ENCODE results near the gene MAGIX.

MAGIX gene

DNA sequence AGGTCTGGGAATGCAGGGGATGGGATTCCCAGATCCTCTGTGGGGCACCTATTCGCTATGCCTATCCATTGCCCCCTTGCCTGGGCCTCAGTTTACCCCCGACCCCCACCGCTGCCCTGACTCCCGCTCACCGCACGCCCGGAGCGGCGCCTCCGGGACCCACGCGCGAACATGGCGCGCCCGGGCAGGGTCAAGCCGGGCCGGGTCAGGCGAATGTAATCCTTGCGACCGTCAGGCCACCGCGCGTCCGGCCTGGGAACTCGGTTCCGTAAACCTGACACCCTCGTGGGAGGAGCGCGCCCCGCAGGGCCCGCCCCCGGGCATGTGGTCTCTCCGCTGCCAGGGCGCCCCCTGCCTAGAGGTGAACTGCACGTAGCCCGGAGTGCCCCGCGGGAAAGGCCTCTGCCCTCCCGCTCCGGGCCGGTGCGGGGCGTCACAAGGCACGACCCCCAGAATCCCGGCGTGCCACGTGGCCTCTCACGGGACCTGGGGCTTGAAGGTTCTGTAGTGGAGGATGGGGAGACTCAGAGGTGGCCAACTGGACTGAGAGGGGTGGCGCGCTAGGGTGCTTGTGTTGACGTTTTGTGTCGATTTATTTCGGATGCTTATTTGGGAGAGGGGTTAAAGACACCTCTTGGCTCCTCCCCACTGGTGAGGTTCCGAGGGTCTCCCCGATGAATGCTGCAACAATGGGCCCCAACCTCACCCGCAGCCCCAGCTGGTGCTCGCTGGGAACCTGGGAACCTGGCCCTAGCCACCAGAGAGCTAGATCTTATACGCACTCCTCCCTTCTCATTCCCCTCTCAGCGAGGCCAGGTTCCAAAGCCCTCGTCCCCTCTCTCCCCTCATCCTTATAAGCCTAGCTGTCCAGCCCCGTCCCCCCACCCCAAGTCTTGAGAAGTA lies 23.8 kb downstream of the MAGIX start, which contains the start of gene PRICKLE3:
TSS of gene PRICKLE3 (minus strand) at position 249 of the 903 bp plus-strand sequence. CDS start at position 173, 76 bp downstream.
- peak; percentile 44 for DNase-seq

DNA sequence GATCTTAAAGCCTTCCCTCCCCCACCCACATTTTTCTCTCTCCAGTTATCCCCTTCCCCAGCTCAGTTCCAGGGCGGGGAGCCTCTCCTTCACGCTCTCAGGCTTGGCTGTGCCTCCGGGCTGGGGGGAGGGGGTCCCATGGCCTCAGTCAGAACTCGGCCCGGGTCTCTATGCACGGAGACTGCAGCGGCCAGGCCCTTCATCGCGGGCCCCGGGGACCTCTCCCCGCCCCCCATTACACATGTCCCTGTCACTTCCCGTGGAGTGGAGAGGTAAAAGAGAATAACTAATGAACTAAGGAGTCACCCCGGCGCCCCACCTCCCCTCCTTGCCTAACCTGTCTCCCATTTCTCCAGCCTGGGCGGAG lies 24.5 kb downstream of the MAGIX start:
- no peak for DNase-seq

DNA sequence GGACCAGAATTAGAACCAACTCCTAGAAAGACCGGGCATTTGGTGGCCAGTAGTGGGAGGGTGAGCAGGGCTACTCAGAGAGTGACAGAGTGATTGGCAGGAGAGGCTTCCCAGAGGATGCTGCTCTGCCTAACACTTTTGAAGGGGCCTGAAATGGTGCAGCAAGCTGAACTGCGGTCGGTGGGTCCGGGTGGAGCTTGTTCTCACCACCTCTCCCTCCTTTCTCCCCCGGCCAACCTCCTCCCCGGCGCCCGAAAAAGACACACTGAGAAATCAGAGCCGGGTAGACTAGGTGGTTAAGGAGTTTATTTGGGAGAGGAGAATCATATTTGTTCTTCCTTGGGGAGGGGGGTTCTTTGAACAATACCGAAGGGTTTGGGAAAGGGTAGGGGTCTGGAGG lies 25.0 kb downstream of the MAGIX start:
- no peak for DNase-seq

DNA sequence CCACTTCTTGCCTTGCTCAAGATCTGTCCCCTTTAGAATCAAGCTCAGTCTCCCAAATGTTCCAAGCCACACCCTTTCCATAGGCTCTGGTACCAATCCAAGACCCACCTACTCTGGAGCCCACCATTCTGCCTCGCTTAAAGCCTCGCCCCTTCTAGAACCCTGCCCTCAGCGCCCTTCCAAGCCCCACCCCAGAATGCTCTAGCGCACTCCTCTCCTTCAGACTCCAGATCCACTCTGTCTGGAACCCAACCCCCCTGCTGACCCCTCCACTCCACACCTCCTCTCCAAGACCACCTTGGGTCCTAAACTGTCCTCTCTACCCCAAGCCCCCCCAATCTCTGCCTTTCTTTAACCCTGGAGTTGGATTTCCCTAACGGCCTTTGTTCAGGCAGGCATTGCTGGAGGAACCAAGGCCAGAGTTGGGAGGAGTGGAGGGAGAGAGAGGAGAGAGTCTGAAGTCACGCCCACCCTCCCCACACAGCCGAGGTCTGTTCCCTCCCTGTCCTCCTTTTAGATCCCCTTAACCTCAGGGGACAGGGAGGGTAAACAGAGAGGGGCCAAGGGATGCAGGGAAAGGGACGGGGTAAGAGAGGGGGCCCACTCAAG lies 26.0 kb downstream of the MAGIX start:
- DNase-seq, result no peak

DNA sequence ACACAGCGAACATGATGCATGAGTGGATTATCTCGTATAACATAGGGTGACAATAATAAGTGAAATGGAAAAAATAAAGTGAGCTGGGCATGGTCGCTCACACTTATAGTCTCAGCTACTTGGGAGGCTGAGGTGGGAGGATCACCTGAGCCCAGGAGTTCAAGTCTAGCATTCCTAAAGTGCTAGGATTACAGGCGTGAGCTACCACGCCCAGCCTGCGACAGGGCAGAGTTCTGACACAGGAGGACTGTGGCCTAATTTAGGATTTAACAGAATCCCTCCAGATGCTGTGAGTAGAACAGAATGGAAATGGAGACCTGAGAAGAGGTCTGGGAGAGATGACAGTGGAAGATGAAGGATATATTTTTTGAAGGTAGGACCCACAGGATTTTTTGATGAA lies 27.0 kb downstream of the MAGIX start:
- no peak for DNase-seq

DNA sequence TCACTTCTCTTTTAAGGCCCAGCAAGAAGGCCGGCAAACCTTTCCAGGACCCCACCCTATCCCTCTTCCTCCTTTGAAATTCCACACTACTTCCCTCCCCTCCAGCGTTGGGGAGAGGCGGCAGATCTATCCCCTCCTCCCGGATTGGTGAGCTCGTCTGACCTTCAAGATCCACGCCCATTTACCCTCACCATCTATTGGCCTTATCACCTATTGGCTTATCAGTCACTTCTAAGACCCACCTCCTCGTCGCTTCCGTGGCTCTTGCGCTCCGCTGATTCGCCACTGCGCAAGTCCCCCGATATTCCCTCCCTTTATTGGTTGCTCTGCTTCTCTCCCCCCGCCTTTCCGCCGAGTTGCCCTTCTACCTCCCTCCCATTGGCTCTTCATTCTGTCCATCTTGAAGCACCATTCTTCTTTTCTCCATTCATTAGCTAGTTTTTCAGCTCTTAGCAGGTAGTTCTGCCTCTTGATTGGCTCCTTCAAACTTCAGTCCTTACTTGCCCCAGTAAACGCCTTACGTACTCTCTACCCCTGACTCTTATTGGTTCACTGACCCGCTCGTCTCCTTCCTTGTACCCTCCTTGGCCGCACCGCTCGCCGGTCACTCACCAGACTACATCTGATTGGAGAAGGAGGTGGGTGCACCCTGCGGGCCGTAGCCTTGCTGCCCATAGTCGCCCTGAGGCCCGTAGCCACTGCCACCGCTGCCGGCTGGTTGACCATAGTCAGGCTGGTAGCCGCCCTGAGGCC lies 28.4 kb downstream of the MAGIX start:
- peak; percentile 100 for DNase-seq

DNA sequence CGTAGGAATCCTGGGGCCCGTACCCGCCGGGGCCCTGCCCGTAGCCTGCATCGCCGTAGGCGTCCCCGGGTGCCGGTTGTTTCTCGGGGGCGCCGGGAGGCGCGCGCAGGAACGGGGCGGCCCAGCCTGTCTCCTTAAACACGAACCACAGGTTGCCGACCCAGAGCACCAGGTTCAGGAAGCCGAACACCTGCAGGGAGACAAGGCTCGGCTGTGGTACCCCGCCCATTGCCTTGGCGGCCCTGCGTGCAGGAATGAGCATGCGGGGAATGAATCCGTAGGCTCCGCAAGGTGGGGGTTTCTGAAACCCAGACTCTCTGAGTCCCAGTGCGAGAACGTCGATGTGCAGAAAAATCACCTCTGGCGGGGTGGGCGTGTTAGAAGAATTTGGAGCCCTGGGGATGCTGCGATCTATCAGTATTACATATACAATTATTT lies 29.0 kb downstream of the MAGIX start:
- no peak for DNase-seq

DNA sequence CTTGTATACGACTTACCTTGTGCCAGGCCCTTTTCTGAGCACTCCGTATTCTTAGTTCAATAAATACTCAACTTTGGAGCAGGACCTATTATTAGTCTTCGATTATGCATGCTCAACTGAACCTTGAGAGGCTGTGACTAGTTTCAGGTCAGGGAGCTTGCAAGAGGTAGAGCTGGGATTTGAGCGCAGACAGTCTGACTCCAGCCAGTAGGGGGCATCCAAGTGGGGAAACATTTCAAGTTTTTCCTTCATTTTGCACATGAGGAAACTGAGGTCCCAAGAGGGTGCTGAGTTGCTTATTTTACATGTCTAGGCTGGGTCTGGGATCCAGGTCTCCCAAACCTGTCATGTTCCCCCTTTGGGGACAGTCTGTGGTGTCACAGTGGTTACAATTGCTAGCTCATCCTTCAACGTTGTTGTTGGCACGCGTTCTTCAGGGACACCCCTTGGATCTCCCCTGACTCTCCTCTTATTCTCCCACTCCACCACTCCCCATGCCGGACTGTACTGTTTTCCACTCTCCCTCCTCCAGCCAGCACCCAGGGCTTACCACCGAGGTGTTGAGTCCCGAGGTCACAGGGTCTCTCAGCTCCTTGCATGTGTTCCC lies 30.3 kb downstream of the MAGIX start:
- DNase-seq, result peak; percentile 16

DNA sequence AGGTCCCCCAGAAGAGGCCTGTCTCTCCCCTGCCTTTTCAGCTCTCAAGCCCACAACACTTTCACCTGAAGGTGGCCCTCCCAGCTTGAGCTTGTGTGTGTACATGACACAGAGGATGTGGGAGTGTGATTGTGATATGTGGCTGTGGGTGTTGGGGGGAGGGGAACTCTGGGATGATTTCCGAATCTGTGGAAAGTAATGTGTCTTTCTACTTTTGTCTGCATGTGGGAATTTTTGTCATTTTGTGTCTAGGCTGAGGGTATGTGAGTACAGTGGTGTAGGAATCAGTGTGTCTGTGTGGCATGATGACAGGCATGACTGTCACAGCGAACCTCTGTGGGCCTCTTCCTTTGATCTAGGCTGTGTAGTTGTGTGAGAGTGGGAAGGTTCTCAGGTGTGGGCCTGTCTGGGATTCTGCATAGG lies 31.0 kb downstream of the MAGIX start:
- DNase-seq, result no peak

DNA sequence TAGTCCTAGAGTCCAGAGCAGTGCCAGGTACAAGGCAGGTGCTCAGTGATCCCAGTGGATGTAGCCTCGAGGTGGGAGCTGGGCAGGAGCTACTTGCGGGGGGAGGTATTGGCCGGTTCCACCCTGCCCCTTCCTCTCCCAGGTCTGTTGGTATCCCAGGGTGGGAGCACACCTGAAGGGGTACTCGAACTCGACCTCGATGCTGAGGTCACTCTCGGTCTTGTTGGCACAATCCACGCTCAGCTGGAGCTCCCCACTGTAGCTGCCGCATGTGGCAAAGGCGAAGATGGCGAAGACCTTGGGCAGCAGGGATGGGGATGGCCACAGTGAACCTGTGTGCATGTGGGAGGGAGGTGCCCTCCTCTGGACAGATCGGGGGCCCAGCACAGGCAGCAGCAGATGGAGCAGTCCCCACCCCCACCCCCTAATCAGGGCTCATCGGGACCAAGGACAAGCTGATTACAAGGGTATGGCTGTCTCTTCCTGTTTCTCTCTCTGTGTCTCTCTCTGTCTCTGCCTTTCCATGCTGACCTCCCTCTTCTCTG lies 35.1 kb downstream of the MAGIX start:
- no peak for DNase-seq

DNA sequence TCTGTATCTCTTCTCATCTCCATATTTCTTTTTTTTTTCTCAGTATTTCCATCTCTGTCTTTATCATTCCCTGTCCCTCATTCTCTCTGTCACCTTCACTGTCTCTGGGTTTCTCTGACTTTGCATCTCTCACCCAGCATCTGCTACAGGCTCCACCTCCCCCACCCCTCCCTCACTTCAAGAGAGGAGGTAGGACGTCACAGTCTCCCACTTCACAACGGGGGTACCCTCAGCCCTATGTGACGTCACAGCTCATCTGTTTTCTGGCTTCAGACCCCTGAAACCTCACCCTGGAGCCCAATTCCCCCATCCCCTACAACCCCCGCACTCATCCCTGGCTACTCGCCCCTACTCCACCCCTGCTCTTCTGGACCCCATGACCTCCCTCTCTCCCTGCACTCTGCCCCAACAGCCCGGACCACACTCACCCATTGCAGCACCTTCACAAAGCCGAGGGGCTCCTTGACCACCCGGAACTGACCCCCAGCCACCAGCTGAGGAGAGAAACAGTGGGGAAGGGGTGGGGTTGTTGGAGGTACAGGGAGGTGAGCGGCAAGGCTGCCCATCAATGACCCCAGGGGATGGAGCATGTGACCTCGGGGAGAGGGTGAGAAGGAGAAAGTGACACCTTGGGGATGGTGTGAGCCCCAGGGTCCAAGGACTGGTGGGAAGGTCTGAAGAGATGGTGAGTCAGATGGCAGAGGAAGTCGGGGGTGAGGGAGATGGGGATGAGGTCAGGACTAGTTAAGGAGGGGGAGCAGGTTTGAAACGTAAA lies 36.2 kb downstream of the MAGIX start:
- DNase-seq, result no peak

DNA sequence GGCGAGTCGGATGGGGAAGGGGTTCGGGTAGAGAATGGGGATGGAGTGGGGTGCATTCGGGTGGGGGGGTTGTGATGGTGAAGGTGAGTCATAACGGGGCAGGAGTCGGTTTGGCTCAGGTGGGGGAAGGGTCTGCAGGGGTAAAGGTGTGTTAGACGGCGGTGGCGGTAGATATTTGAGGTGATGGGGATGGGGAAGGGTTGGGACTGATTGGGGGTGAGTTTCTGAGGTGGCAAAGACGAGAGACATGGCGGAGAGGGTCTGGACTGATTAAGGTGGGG lies 36.7 kb downstream of the MAGIX start:
- no peak for DNase-seq

DNA sequence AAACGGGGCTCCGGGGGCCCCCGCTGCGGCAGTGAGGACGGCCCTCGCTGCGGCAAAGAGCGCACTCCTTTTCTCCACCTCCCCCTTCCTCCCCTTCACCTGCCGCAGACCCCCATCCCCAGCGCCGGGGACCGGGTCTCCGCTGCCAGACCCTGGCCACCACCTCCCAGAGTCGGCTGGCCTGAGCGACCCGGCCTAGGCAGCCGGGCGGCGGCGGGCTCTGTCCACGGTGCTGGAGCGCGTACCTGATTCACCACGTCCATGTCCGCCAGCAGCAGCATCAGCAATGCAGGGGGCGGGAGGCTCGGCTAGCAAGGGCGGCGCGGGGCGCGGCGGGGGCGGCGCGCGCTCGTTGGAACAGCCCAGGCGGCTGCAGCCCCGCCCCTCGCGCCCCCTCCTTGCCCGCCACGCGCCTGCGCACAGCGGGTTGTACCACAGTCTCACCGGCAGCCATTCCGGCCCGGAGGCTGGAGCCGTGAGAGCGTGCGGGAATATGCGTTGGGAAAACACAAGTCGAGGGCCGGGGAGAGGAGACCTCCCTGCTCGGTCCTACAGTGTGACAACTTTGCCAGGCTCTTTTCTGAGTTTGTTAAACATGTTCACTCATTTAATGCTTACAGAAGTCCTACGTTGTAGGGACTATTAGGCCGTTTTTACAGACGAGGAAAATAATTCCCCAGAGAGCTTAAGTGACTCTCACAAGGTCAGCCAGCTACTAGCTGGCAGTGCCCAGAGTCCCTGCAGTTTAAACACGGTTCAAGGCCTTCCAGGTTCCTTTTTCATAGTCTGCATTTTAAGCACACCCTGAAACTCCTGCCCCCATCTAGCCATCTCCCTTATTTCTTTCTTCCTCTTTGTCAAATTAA lies 37.6 kb downstream of the MAGIX start, which contains the start of gene SYP:
TSS of gene SYP (minus strand) at position 288 of the 866 bp plus-strand sequence. CDS start at position 281, 7 bp downstream.
- DNase-seq, result peak; percentile 70

DNA sequence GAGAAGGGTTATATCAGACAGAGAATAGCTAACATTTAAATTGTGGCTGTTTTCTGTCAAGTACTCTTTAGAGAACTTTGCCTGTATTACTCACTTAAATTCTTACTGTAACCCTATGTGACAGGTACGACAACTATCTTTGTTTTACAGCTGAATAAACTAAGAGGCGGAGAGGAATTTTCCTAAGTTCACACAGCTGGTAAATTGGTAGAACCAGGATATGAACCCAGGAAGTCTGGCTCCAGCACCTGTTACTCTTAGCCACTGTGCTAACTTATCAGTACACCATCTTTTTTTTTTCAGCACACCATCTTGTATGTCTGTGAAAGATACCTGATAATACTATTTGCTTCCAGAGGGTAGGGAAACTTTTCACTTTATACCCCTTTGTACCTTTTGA lies 39.5 kb downstream of the MAGIX start:
- DNase-seq, result no peak

DNA sequence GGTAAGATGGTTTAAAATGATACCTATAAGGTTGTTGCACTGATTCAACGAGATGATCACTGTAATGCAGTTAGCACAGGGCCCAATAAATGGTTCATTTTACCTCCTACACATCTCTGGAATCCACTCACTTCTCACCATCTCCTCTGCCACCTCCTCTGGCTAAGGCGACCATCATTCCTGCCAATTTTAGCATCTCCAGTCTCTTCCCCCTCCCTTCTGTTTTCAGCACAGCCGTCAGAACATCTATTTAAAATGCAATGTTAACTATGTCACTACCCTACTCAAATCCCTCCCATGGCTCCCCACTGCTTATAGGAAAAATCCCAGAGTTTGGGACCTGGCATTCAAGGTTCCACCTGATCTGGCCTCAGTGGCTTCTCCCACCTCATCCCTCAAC lies 41.0 kb downstream of the MAGIX start:
- DNase-seq, result no peak

DNA sequence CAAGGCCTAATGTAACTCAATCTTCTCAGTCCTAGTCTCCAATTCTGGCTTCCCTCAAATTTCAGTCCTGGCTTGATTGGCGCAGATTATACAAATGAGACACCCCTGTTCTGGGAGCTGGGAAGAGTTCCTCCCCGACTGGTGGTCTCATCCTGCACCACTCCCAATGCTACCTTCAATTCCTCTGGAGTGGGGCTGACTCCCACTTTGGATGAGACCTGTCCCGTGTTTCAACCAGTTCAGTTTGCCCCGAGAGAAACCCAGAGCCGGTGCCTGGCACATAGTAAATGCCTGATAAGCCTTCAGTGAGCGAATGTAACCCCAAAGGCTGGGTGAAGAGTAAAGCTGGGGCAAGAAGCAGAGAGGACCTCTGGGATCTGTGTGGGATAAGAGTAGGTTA lies 41.5 kb downstream of the MAGIX start:
- DNase-seq, result no peak

DNA sequence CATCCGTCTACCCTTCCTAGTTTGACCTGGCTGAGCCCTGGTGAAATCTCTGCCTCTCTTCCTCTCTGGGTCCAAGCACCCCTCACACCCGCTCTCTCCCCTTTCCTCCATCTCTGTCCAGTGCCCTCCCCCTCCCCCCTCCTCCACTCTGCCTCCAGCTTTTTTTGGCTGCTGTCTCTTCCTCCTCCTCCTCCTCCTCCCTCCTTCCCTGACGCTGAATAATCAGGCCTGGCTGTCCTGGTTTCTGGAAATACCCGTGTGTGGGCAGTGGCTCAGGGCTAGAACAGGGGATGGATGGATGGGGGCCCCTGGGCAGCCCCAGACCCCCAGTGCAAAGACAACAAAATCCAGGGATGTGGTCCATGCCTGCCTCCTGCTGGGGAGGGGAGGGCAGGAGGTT lies 42.2 kb downstream of the MAGIX start:
- no peak for DNase-seq

DNA sequence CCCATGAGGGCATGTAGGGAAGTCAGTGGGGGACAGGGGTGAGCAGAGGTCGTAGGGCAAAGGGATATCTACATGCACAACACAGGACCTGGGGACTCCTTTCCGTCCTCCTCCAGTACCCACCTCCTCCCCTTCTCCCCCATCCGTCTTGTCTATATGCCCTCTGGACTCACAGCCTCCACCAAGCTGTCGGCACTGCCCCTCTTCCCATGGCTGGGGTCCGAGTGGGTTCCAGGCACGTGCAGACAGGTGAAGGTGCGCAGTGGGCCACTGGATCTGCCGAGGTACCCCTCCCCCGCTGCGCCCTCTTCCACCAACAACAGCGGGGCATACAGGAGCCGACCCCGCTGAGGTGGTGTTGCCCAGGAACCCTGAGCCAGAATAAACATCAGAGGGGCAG lies 42.9 kb downstream of the MAGIX start:
- DNase-seq, result no peak

DNA sequence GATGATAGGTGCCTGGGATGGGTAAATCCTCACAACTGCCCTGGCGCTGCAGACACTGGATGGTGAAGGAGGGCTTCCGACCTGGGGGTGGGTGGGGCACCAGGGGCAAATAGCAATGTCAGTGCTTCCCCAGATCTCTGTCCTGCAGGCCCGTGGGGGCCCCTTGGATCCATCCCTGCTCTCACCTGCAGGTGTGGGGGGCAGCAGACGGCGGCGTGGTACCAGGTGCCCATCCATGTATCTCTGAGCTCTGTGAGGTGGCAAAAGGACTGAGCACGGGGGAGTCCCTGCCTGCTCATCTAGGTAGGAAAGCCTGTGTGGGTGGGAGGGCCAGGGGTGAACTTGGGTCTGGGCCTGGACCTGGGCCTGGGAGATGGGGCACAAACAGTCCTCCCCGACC lies 44.0 kb downstream of the MAGIX start:
- no peak for DNase-seq

DNA sequence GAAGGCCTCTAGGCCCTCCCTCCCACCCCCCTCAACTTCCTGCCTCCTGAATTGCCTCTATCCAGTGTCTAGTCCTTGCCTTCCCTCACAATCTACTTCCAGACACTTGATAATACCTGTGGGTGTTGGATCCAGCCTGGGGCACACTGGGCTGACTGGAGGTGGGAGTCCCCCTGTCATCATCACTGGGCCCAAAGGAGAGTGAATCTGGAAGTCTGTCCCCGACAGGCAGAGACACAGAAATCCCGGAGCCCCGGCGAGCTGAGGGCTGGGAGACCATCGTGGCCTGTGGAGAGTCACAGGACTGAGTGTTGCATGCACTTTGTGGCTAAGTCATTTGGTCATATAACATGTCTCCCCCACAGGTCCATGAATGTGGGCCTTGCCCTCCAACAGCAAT lies 45.8 kb downstream of the MAGIX start:
- no peak for DNase-seq

Data from NCI-H1105 treated with DMSO at 0.1 percent for 48 hours (cell line).